Activated naive CD4-positive, alpha-beta T cell treated with anti-CD3 and anti-CD28 coated beads, Interleukin-2, amount 50 U/mL, for 24 hours (primary cell): ENCODE measurements around the gene TEX10.

ENCODE experiments used
- H3K27ac Mint-ChIP-seq: one replicate; pipeline ENCODE4 v1.8.0; 2021; ENCODE audit warnings: mild to moderate bottlenecking, mixed read lengths
- H3K27me3 Mint-ChIP-seq: one replicate; pipeline ENCODE4 v1.8.0; 2021; ENCODE audit warnings: mixed read lengths
- H3K36me3 Mint-ChIP-seq: one replicate; pipeline ENCODE4 v1.8.0; 2021; ENCODE audit warnings: mixed read lengths
- H3K4me1 Mint-ChIP-seq: one replicate; pipeline ENCODE4 v1.8.0; 2021; ENCODE audit warnings: mixed read lengths
- H3K4me3 Mint-ChIP-seq: one replicate; pipeline ENCODE4 v1.8.0; 2021; ENCODE audit warnings: mild to moderate bottlenecking, mixed read lengths
- H3K9me3 Mint-ChIP-seq: one replicate; pipeline ENCODE4 v1.8.0; 2021; ENCODE audit warnings: mixed read lengths

TEX10 gene

DNA sequence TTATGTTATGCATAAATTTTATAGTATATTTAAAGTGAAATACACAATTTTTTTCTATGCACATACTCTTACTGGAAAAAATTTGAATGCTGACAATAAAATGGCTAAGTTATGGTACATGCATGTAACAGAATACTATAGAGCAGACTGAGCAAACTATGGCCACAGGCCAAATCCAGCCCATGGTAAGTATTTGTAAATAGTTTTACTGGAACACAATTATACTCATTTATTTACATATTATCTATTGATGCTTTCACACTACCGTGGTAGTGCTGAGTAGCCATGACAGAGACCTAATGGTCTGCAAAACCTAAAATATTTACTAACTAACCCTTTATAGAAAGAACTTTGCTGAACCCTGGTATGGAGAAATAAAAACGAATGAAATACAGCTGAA lies 45.7 kb downstream of the TEX10 start:
- Mint-ChIP-seq H3K27ac (no peak overlapping the region), H3K36me3 (peaks cover 35% of the 10 kb centered on the region), H3K4me3 (no peak overlapping the region), H3K4me1 (peaks cover 38% of the 10 kb centered on the region), H3K27me3 (no peaks in the 10 kb centered on the region), H3K9me3 (no peaks in the 10 kb centered on the region)

DNA sequence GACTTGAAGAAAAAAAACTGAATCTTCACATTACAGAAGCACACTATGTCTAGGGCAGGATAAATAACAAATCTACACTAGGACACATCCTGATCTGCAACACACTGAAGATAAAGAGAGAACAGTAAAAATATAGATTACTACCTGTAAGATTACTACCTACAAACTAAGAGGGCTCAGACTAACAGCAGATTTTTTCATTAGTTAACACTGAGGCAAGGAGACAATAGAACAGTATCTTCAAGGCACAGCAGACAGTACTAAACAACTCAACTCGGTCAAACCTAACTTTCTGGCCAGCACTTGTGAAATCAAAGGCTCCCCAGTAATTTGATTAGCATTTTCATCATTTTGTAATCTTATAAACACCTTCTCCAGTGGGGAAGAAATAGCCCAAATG lies 46.5 kb downstream of the TEX10 start:
- peaks cover 33% of the 10 kb centered on the region for H3K36me3 Mint-ChIP-seq

DNA sequence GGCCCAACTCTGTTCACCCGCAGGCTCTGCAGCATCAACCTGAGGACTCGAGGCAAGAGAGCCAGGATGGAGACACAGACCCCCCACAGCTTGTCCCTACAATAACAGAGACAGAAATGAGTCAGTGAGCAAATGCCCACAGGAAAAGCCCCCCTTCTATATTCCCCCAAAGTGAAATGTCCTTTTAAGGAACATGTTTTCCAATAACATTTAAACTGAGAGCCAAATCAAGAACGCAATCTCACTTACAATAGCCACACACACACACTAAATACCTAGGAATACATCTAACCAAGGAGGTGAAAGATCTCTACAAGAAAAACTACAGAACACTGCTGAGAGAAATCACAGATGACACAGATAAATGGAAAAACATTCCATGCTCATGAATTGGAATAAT lies 49.0 kb downstream of the TEX10 start:
- H3K36me3 Mint-ChIP-seq = peaks cover 27% of the 10 kb centered on the region
- H3K27ac Mint-ChIP-seq = no peak overlapping the region
- H3K4me1 Mint-ChIP-seq = peaks cover 20% of the 10 kb centered on the region
- H3K27me3 Mint-ChIP-seq = no peaks in the 10 kb centered on the region
- H3K4me3 Mint-ChIP-seq = no peak overlapping the region
- H3K9me3 Mint-ChIP-seq = no peaks in the 10 kb centered on the region

More for the DNA sequence above, 46.5 kb downstream of the TEX10 start:
- Mint-ChIP-seq H3K4me3 (no peak overlapping the region), H3K27ac (no peak overlapping the region), H3K4me1 (peaks cover 31% of the 10 kb centered on the region), H3K9me3 (no peaks in the 10 kb centered on the region), H3K27me3 (no peaks in the 10 kb centered on the region)

DNA sequence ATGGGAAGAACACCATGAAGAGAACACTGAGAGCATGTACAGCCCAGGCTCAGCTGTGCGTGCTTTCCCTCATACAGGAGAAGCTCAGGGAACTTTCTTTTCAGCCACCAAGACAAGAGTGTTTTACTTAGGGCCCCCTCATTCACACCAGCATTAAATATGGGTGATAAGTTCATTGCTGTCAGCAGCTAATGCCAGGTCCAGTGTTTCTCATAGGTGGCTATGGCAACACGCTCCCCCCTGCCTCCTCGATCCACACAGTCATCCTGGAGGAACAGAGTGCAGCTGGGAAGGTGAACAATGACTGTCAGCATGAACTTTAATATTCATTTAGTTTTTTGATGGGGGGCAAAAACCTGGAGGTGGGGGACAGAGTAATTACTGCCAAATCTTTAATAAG lies 54.4 kb downstream of the TEX10 start:
- Mint-ChIP-seq H3K4me3 (no peak overlapping the region), H3K4me1 (no peaks in the 10 kb centered on the region), H3K27ac (no peak overlapping the region), H3K9me3 (no peaks in the 10 kb centered on the region), H3K36me3 (peaks cover 6% of the 10 kb centered on the region), H3K27me3 (no peaks in the 10 kb centered on the region)

DNA sequence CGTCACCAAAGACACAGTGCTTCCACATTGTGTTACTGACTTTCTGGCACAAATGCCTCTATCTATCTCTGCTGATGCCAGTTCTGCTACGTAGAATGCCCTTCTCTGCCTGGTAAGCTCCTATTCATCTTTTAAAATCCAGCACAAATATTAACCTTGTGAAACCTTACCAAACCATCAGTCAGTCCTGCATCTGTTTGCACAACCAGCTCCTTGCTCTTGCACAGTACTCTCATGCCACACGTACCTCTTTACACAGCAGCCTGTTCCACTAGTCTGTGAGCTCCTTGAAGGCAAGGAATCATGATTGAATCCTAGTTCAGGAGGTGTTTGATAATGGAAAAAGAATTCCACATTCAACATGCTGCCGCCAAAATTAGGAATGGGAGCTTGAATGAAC lies 56.3 kb downstream of the TEX10 start:
- Mint-ChIP-seq H3K36me3 (peaks cover 8% of the 10 kb centered on the region), H3K27ac (no peak overlapping the region), H3K4me1 (no peaks in the 10 kb centered on the region), H3K9me3 (no peaks in the 10 kb centered on the region), H3K4me3 (no peak overlapping the region), H3K27me3 (no peaks in the 10 kb centered on the region)

DNA sequence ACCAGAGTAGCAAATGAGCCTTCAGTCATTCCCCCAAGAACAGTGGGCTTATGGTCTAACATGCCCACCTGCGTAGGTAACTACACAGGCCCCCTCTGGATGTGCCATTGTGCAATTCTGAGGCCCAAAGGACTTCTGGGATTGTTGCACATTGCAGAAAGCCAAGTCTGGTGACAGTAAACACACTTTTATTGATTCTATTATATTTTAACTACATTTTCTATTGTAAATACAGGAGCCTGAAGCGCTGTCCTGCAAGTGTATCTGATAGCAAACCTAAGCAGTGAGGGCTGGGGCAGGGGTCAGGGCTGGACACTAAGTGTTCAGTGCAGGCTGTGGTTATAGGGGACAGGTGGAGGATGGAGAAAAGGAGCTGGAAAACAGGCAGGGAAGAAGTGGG lies 57.5 kb downstream of the TEX10 start:
- H3K9me3 Mint-ChIP-seq = no peaks in the 10 kb centered on the region
- peak overlapping the region; percentile 38 for H3K27ac Mint-ChIP-seq

DNA sequence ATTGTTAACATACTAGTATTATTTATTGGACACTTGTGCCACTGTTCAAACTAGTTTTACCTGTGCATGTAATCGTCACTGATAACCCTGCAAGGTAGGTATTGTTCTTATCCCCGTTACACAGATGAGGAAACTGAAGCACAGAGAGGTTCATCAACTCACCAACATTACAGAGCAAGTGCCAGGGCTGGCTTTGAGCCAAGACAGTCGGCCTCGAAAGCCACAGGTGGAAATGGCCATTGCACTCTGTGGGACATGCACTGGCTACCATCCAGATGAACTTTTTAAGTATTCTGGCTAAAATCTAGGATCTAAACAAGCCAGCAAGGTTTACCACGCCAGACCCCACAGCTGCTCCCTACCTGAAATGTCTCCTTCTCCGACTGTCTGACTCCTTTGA lies 57.9 kb downstream of the TEX10 start:
- Mint-ChIP-seq H3K27ac (peak overlapping the region; percentile 38), H3K36me3 (peaks cover 12% of the 10 kb centered on the region), H3K4me3 (no peak overlapping the region), H3K27me3 (no peaks in the 10 kb centered on the region), H3K9me3 (no peaks in the 10 kb centered on the region), H3K4me1 (no peaks in the 10 kb centered on the region)

More for the DNA sequence above, 57.5 kb downstream of the TEX10 start:
- no peak overlapping the region for H3K4me3 Mint-ChIP-seq
- no peaks in the 10 kb centered on the region for H3K4me1 Mint-ChIP-seq
- no peaks in the 10 kb centered on the region for H3K27me3 Mint-ChIP-seq
- H3K36me3 Mint-ChIP-seq = peaks cover 9% of the 10 kb centered on the region

DNA sequence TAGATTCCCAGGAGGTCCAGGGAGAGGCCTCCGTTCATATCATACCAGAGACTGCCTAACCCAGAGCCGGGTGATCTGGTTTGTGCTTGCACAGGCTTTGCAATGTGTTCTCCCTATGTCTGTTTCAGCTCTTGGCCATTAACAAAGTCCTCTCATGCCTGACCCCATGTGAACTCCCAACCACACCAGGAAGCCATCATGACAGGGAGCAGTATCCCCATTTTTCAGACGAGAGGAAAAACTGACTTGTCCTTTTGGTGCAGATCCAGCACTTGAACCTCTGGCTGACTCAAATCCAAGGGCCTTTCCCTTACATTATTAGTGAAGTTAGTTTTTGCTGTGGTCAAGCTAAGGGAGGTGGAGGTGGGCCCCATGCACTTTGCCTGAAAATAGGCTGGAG lies 58.4 kb downstream of the TEX10 start:
- H3K36me3 Mint-ChIP-seq = peaks cover 15% of the 10 kb centered on the region
- no peak overlapping the region for H3K4me3 Mint-ChIP-seq
- no peaks in the 10 kb centered on the region for H3K27me3 Mint-ChIP-seq
- no peaks in the 10 kb centered on the region for H3K4me1 Mint-ChIP-seq
- H3K9me3 Mint-ChIP-seq = peaks cover 3% of the 10 kb centered on the region
- H3K27ac Mint-ChIP-seq = no peak overlapping the region

DNA sequence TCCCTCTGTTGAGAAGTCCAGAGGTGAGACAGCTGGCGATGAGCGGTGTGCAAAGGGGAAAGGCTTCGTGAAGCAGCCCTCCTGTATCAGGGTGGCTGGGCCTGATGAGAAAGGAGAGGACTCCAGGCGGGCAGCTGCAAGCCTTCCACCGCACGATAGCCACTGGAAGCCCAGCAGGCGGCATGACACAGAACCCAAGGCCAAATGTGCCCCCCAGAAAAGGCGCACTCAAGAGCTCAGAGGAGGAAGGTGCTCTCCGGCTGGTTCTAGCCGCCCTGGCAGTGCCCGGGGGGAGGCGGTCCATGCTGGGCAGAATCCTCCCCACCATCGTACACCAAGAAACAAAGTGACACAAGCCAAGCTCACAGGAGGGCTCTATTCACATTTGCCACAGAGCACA lies 60.3 kb downstream of the TEX10 start:
- H3K27me3 Mint-ChIP-seq = no peaks in the 10 kb centered on the region

DNA sequence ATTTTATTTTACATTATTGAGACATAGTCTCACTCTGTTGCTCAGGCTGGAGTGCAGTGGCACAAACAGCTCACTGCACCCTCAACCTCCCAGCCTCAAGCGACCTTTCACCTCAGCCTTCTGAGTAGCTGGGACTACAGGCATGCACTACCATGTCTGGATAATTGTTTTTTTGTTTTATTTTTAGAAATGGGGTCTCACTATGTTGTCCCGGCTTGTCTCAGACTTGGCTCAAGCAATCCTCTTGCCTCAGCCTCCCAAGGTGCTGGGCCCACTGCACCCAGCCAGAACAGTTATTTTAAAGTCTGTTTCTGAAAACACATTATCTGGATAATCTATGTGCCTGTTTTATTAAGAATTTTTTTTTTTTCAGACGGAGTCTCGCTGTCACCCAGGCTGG lies 62.0 kb downstream of the TEX10 start:
- Mint-ChIP-seq H3K27ac (no peak overlapping the region), H3K27me3 (no peaks in the 10 kb centered on the region), H3K36me3 (peaks cover 43% of the 10 kb centered on the region), H3K4me1 (no peaks in the 10 kb centered on the region), H3K4me3 (no peak overlapping the region), H3K9me3 (peaks cover 10% of the 10 kb centered on the region)

More for the DNA sequence above, 60.3 kb downstream of the TEX10 start:
- peaks cover 10% of the 10 kb centered on the region for H3K9me3 Mint-ChIP-seq
- H3K27ac Mint-ChIP-seq = no peak overlapping the region
- no peak overlapping the region for H3K4me3 Mint-ChIP-seq
- peaks cover 29% of the 10 kb centered on the region for H3K36me3 Mint-ChIP-seq
- H3K4me1 Mint-ChIP-seq = no peaks in the 10 kb centered on the region

DNA sequence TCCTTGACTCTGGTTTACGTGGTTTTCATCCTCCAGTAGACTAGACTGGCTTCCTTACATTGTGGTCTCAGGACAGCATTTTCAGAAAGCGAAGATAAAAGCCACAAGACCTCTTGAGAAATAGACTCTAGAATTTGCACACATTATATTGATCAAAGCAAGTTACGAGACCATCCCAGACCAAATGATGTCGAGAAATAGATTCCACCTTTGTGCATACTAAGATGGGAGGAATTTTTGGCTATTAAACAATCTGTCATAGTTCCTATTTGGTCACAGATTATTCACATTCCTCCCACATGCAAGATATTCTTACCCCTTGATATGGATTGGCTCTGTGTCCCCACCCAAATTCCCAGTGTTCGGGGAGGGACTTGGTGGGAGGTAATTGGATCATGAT lies 65.6 kb downstream of the TEX10 start:
- Mint-ChIP-seq H3K9me3 (peaks cover 19% of the 10 kb centered on the region), H3K4me3 (no peak overlapping the region), H3K4me1 (no peaks in the 10 kb centered on the region), H3K27ac (no peak overlapping the region), H3K27me3 (no peaks in the 10 kb centered on the region), H3K36me3 (peaks cover 61% of the 10 kb centered on the region)

DNA sequence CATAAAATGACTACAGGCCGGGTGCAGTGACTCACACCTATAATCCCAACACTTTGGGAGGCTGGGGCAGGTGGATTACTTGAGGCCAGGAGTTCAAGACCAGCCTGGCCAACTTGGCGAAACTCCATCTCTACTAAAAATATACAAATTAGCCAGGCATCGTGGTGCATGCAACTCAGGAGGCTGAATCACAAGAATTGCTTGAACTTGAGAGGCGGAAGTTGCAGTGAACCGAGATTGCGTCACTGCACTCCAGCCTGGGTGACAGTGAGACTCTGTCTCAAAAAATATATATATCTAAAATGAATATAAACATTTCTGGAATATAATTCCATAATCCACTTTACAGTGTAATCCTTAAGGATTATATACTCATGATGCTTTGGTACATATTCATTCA lies 66.5 kb downstream of the TEX10 start:
- no peak overlapping the region for H3K27ac Mint-ChIP-seq
- H3K27me3 Mint-ChIP-seq = no peaks in the 10 kb centered on the region
- peaks cover 57% of the 10 kb centered on the region for H3K36me3 Mint-ChIP-seq
- peaks cover 19% of the 10 kb centered on the region for H3K9me3 Mint-ChIP-seq
- no peak overlapping the region for H3K4me3 Mint-ChIP-seq
- H3K4me1 Mint-ChIP-seq = no peaks in the 10 kb centered on the region

DNA sequence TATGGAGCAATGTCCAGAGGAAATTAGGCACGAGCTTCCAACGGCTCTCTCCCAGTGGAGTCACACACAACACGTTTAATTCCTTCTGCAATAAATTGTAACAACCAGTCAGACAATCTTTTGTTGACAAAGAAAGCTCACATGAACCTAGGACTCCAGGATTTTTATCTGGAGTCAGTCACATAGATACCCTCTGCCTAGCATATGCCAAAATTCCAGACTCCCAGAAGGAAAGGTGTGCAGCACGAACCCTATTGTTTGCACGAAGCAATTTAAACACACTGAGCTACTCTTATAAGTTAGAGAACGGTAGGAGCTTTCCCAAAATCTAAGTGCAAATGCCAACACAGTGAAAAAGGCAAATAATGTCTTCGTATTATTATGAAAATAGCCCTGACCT lies 67.1 kb downstream of the TEX10 start:
- Mint-ChIP-seq H3K27ac (no peak overlapping the region), H3K4me1 (no peaks in the 10 kb centered on the region), H3K27me3 (no peaks in the 10 kb centered on the region), H3K36me3 (peaks cover 56% of the 10 kb centered on the region), H3K9me3 (peaks cover 19% of the 10 kb centered on the region), H3K4me3 (no peak overlapping the region)

DNA sequence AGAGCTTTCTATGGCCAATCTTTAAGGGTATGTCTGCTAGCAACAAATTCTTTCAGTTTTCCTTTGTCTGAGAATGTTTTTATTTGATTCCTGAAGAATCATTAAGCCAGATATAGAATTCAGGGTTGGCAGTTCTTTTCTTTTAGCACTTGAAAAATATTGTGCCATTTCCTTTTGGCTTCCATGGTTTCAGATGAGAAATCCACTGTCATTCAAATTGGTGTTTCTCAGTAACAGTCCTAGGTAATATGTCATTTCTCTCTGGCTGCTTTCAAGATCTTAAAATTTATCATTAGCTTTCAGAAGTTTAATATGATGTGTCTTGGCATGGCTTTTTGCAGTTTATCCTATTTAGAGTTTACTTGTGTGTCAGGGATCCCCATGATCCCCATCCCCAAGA lies 67.7 kb downstream of the TEX10 start:
- Mint-ChIP-seq H3K36me3 (peaks cover 57% of the 10 kb centered on the region), H3K4me3 (no peak overlapping the region), H3K27me3 (no peaks in the 10 kb centered on the region), H3K9me3 (peaks cover 19% of the 10 kb centered on the region), H3K4me1 (no peaks in the 10 kb centered on the region), H3K27ac (no peak overlapping the region)

DNA sequence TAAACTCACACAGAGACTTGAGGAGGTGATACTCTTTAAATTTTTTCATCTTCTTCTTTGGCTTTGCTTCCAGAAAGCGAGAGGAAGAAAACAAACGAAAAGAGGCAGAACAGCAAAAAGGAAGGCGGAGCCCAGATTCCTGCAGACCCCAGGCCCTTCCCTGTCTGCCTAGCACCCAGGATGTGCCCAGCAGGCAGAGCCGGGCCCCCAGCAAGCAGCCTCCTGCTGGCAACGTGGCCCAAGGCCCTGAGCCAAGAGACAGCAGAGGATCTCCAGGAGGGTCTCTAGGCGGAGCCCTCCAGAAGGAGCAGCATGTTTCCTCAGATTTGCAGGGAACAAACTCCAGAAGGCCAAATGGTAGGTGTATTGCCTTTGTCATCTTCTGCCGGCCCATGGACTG lies 68.5 kb downstream of the TEX10 start:
- no peak overlapping the region for H3K4me3 Mint-ChIP-seq
- no peak overlapping the region for H3K27ac Mint-ChIP-seq
- H3K27me3 Mint-ChIP-seq = no peaks in the 10 kb centered on the region
- no peaks in the 10 kb centered on the region for H3K4me1 Mint-ChIP-seq
- H3K9me3 Mint-ChIP-seq = peaks cover 15% of the 10 kb centered on the region
- peaks cover 56% of the 10 kb centered on the region for H3K36me3 Mint-ChIP-seq

DNA sequence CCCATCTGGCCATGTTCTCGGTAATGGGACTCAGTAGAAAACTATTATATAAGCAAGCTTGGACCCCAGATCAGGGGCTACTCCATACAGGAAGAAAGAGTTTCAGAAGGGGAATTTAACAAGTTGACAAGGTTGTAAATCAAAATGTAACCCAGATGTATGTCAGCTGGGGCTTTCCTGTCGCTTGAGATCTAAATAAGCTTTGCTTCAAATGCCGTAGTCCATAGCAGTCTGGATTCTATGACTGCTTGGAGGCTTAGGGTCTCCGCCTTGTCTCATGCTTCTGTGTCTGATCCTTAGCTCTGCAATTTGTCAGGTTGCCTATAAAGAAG lies 70.4 kb downstream of the TEX10 start:
- no peaks in the 10 kb centered on the region for H3K4me1 Mint-ChIP-seq
- no peak overlapping the region for H3K4me3 Mint-ChIP-seq
- H3K27ac Mint-ChIP-seq = no peak overlapping the region
- H3K36me3 Mint-ChIP-seq = peaks cover 48% of the 10 kb centered on the region
- no peaks in the 10 kb centered on the region for H3K27me3 Mint-ChIP-seq
- peaks cover 9% of the 10 kb centered on the region for H3K9me3 Mint-ChIP-seq

DNA sequence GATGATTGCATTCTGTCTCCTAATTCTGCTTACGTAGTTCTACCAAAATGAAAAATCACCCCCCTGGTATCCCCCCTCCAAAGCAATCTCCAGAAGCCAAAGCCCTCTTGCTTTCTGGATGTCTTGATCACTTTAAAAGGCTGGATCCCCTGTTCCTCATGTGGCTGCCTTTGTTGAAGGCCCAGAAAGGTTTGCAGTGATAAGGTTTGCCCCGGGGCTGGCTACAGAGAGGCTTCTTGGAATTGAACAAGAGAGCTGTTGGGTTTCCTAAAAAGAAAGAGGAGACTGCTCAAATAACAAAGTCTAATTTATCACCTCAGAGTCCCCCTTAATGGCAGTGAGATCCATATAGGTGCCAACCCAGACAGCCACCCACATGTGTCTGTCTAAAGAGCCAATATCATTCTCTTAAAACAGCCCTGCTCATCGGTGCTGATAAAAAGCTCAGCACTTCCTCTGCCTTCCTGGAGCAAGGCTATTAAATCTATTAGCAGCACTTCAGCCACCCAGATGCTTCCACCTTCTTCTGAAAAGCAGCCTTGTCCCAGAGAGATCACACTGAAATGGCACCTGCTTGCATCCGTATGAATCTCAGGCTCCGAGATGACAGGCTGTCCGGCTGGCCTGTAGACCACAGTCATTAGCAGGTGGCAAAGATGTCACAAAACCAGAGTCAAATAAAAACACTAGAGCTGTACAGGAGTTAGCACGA lies 70.9 kb downstream of the TEX10 start:
- Mint-ChIP-seq H3K4me3 (no peak overlapping the region), H3K9me3 (peaks cover 9% of the 10 kb centered on the region), H3K36me3 (peaks cover 44% of the 10 kb centered on the region), H3K4me1 (no peaks in the 10 kb centered on the region), H3K27ac (no peak overlapping the region), H3K27me3 (no peaks in the 10 kb centered on the region)
